ENCODE data around the gene RNF13. TPM values are rescaled to one million over a fixed set of nuclear protein-coding genes. Genes with fewer than 3 reads are reported as not detected.

RNF13 gene
- total RNA-seq, 1 experiment from 2014 or later = 28.9 TPM

GRCh38 chr3:149959443-149959842, 146.4 kb downstream of the RNF13 start (continued):
- TF ChIP-seq AFF4 (CRISPR knock-in tag; IDR thresholded peaks at IDR 0.05; ENCODE audit: borderline replicate concordance) (no peak), RELA (CRISPR knock-in tag; IDR thresholded peaks at IDR 0.05; ENCODE audit: borderline replicate concordance) (no peak), MAX (CRISPR knock-in tag; IDR thresholded peaks at IDR 0.05) (no peak), ATF6 (CRISPR knock-in tag; IDR thresholded peaks at IDR 0.05) (no peak), MYBL2 (CRISPR knock-in tag; IDR thresholded peaks at IDR 0.05) (no peak), TP53 (CRISPR knock-in tag; IDR thresholded peaks at IDR 0.05) (no peak), NR1H2 (CRISPR knock-in tag; IDR thresholded peaks at IDR 0.05) (no peak)

- Mint-ChIP-seq H3K36me3 (peaks cover 46% of the 10 kb centered on the region), H3K27ac (no peak overlapping the region), H3K4me1 (peaks cover 44% of the 10 kb centered on the region)
These were observed 150.5 kb downstream of the RNF13 start for GRCh38 chr3:149963485-149963884.

More at GRCh38 chr3:149963485-149963884, 150.5 kb downstream of the RNF13 start:
- Mint-ChIP-seq H3K27me3 (ENCODE audit: low read depth) (no peaks in the 10 kb centered on the region), H3K4me3 (no peak overlapping the region), H3K9me3 (no peaks in the 10 kb centered on the region)
- ATAC-seq = no peak
- ChIA-PET CTCF (no interaction called here), POLR2A (no interaction called here)
- TF ChIP-seq ARID4B (CRISPR knock-in tag; IDR thresholded peaks at IDR 0.05; ENCODE audit: borderline replicate concordance) (no peak), ATF2 (CRISPR knock-in tag; IDR thresholded peaks at IDR 0.05; ENCODE audit: borderline replicate concordance, low read depth) (no peak), GABPB1 (CRISPR knock-in tag; IDR thresholded peaks at IDR 0.05) (no peak), ZNF121 (CRISPR knock-in tag; IDR thresholded peaks at IDR 0.05) (no peak), ZNF416 (CRISPR knock-in tag; IDR thresholded peaks at IDR 0.05) (no peak), ZBTB21 (CRISPR knock-in tag; IDR thresholded peaks at IDR 0.05; ENCODE audit: borderline replicate concordance) (no peak), RELA (CRISPR knock-in tag; IDR thresholded peaks at IDR 0.05; ENCODE audit: borderline replicate concordance) (no peak), FOXP4 (CRISPR knock-in tag; IDR thresholded peaks at IDR 0.05) (no peak), ATF3 (CRISPR knock-in tag; conservative IDR thresholded peaks at IDR 0.05) (no peak), ZNF425 (CRISPR knock-in tag; conservative IDR thresholded peaks at IDR 0.05) (no peak)
- DNase-seq (ENCODE audit: low spot score) = no peak

All from WTC11 (cell line).